GM23338 (cell line): Measurements from ENCODE around the gene PRKAR1B.

ENCODE experiments used
- CREB1 ChIP-seq: fragments of 250-450 bp; sonication (Bioruptor Pico); IDR thresholded peaks from 2 replicates; pipeline ENCODE4 v1.5.0; 2020; ENCODE audit warnings: low read depth, mild to moderate bottlenecking, moderate library complexity
- EZH2 ChIP-seq: fragments of 200-600 bp; sonication (generic); IDR thresholded peaks from one replicate; pipeline ENCODE4 v1.8.0; 2017; ENCODE audit warnings: antibody characterized with exemption, mild to moderate bottlenecking, low read depth; ENCODE audit not compliant: unreplicated experiment
- EZH2phosphoT487 ChIP-seq: fragments of 200-600 bp; sonication (generic); IDR thresholded peaks from one replicate; pipeline ENCODE4 v1.8.1; 2018; ENCODE audit warnings: antibody characterized with exemption; ENCODE audit not compliant: unreplicated experiment
- JUNB ChIP-seq: IDR thresholded peaks from one replicate; pipeline ENCODE4 v1.6.1; 2016; ENCODE audit warnings: antibody characterized with exemption; ENCODE audit not compliant: unreplicated experiment
- NANOG ChIP-seq: IDR thresholded peaks from 2 replicates; pipeline ENCODE4 v1.6.1; 2016; ENCODE audit warnings: antibody characterized with exemption, borderline replicate concordance
- POLR2AphosphoS5 ChIP-seq: IDR thresholded peaks from 2 replicates; pipeline ENCODE4 v1.6.1; 2016; ENCODE audit warnings: antibody characterized with exemption, low read depth
- TF ChIP-seq, protein P1 (sequence below), 2 experiments: fragments of 200-600 bp in 1 of 2; sonication (generic) in 1 of 2; conservative IDR thresholded peaks; 2 replicates each; pipeline versions ENCODE4 v1.5.1 to v1.6.1; 2016 to 2017; ENCODE audit warnings: antibody characterized with exemption in 2 of 2, low read depth in 2 of 2, mild to moderate bottlenecking in 2 of 2, moderate library complexity in 1 of 2
- TF ChIP-seq, protein P2 (sequence below): IDR thresholded peaks from one replicate; pipeline ENCODE4 v1.6.1; 2018; ENCODE audit warnings: antibody characterized with exemption; ENCODE audit not compliant: unreplicated experiment

DNA sequence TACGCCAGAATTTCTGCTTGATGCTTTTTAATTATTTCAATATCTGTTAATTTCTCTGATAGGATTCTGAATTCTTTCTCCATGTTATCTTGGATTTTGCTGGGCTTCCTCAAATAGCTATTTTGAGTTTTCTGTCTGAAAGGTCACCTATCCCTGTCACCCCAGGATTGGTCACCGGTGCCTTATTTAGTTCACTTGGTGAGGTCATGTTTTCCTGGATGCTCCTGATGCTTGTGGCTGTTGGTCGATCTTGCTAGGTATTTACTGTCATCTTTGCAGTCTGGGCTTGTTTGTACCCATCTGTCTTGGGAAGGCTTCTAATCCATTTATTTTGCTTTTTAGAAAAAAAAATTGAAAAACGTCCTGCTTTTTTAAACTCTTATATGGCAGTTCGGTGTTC is 11.2 kb upstream of the PRKAR1B start:
- no peak for TF ChIP-seq EZH2phosphoT487
- TF ChIP-seq, protein P1, sequence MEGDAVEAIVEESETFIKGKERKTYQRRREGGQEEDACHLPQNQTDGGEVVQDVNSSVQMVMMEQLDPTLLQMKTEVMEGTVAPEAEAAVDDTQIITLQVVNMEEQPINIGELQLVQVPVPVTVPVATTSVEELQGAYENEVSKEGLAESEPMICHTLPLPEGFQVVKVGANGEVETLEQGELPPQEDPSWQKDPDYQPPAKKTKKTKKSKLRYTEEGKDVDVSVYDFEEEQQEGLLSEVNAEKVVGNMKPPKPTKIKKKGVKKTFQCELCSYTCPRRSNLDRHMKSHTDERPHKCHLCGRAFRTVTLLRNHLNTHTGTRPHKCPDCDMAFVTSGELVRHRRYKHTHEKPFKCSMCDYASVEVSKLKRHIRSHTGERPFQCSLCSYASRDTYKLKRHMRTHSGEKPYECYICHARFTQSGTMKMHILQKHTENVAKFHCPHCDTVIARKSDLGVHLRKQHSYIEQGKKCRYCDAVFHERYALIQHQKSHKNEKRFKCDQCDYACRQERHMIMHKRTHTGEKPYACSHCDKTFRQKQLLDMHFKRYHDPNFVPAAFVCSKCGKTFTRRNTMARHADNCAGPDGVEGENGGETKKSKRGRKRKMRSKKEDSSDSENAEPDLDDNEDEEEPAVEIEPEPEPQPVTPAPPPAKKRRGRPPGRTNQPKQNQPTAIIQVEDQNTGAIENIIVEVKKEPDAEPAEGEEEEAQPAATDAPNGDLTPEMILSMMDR (conservative IDR thresholded peaks at IDR 0.05; ENCODE audit: low read depth in 2 of 2): no peak
- no peak for TF ChIP-seq EZH2
- no peak for TF ChIP-seq CREB1 (CRISPR knock-in tag)
- TF ChIP-seq, protein P2, sequence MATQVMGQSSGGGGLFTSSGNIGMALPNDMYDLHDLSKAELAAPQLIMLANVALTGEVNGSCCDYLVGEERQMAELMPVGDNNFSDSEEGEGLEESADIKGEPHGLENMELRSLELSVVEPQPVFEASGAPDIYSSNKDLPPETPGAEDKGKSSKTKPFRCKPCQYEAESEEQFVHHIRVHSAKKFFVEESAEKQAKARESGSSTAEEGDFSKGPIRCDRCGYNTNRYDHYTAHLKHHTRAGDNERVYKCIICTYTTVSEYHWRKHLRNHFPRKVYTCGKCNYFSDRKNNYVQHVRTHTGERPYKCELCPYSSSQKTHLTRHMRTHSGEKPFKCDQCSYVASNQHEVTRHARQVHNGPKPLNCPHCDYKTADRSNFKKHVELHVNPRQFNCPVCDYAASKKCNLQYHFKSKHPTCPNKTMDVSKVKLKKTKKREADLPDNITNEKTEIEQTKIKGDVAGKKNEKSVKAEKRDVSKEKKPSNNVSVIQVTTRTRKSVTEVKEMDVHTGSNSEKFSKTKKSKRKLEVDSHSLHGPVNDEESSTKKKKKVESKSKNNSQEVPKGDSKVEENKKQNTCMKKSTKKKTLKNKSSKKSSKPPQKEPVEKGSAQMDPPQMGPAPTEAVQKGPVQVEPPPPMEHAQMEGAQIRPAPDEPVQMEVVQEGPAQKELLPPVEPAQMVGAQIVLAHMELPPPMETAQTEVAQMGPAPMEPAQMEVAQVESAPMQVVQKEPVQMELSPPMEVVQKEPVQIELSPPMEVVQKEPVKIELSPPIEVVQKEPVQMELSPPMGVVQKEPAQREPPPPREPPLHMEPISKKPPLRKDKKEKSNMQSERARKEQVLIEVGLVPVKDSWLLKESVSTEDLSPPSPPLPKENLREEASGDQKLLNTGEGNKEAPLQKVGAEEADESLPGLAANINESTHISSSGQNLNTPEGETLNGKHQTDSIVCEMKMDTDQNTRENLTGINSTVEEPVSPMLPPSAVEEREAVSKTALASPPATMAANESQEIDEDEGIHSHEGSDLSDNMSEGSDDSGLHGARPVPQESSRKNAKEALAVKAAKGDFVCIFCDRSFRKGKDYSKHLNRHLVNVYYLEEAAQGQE: no peak
- no peak for TF ChIP-seq POLR2AphosphoS5
- no peak for TF ChIP-seq NANOG
- no peak for TF ChIP-seq JUNB
